Measurements from ENCODE around the gene OR4Q3. TPM values are rescaled to one million over a fixed set of nuclear protein-coding genes. Genes with fewer than 3 reads are reported as not detected.
"Not testable (repeated sequence)": the region's sequence is repeated elsewhere in the genome, so short reads cannot be mapped to it uniquely, and the experiment has no call there.

Gene OR4Q3
- total RNA-seq, 2 experiments from 2014 or later: not detected

DNA sequence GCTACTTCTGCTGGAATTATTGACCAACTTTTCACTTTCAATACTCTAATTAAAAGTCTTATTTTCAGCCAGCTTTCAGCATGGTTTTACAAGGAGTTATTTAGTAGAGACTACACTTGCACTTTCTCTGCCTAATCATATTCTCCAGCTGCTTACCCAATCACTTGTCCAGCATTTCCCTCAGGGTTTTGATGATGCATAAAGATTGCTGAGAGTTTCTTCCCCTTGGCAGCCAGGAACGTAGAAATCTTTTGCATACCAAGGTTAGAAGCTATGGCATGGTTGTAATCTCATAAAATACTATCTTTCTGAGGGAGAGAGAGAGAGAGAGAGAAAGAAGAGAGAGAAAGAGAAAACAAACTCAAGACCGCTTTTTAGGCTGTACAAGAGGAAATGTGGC lies 10.8 kb downstream of the OR4Q3 start:
- H3K27me3 ChIP-seq (ENCODE audit: control insufficient read depth in 1 of 2, insufficient read depth in 2 of 2, low read length in 2 of 2): no peaks in the 10 kb centered on the region
- no peak for ATAC-seq (ENCODE audit: poor library complexity)
- H3K4me1 ChIP-seq (ENCODE audit: insufficient read depth, low read length): no peaks in the 10 kb centered on the region
- no peaks in the 10 kb centered on the region for H3K36me3 Mint-ChIP-seq (ENCODE audit: low read depth)
- H3K4me3 Mint-ChIP-seq: no peak overlapping the region
- no peaks in the 10 kb centered on the region for H3K9me3 Mint-ChIP-seq
- no peak overlapping the region for H3K27ac Mint-ChIP-seq
- intact Hi-C loops (cut with DNase I, micrococcal nuclease): no loop called here
- ChIA-PET CTCF (no interaction called here), POLR2A (no interaction called here)
- H3K36me3 ChIP-seq (ENCODE audit: insufficient read depth, low read length): no peaks in the 10 kb centered on the region
- H3K4me1 Mint-ChIP-seq (ENCODE audit: low read depth): no peaks in the 10 kb centered on the region
- DNase-seq: no peak
- peaks cover 6% of the 10 kb centered on the region for H3K27me3 Mint-ChIP-seq
- TF ChIP-seq, protein P1, sequence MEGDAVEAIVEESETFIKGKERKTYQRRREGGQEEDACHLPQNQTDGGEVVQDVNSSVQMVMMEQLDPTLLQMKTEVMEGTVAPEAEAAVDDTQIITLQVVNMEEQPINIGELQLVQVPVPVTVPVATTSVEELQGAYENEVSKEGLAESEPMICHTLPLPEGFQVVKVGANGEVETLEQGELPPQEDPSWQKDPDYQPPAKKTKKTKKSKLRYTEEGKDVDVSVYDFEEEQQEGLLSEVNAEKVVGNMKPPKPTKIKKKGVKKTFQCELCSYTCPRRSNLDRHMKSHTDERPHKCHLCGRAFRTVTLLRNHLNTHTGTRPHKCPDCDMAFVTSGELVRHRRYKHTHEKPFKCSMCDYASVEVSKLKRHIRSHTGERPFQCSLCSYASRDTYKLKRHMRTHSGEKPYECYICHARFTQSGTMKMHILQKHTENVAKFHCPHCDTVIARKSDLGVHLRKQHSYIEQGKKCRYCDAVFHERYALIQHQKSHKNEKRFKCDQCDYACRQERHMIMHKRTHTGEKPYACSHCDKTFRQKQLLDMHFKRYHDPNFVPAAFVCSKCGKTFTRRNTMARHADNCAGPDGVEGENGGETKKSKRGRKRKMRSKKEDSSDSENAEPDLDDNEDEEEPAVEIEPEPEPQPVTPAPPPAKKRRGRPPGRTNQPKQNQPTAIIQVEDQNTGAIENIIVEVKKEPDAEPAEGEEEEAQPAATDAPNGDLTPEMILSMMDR (IDR thresholded peaks at IDR 0.05): no peak
- H3K4me3 ChIP-seq (ENCODE audit: low read length): no peak overlapping the region
- no peaks in the 10 kb centered on the region for H3K9me3 ChIP-seq (ENCODE audit: control insufficient read depth in 1 of 2, insufficient read depth in 1 of 2, low read length in 2 of 2)
- no peak overlapping the region for H3K27ac ChIP-seq (ENCODE audit: low read depth in 1 of 2, low read length in 2 of 2)

DNA sequence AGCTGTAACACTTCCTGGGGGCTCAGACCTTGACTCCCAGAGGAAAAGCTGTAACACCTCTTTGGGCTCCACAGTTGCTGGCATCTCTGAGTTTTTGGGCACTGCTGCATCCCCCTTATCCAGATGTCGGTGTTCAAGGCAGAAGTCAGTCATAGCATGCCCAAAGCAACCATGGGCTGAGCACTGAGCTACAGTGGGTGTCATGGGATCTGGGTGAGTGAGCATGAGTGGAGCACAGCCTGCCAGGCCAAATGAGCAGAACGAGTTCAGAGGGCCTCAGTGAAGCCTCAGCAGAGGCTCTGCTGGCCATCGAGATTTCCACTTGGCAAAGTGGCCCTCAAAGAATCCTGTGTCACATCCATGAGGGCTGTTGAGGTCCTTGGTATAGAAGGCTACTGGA lies 28.1 kb downstream of the OR4Q3 start:
- ATAC-seq (ENCODE audit: poor library complexity): not testable (repeated sequence)

DNA sequence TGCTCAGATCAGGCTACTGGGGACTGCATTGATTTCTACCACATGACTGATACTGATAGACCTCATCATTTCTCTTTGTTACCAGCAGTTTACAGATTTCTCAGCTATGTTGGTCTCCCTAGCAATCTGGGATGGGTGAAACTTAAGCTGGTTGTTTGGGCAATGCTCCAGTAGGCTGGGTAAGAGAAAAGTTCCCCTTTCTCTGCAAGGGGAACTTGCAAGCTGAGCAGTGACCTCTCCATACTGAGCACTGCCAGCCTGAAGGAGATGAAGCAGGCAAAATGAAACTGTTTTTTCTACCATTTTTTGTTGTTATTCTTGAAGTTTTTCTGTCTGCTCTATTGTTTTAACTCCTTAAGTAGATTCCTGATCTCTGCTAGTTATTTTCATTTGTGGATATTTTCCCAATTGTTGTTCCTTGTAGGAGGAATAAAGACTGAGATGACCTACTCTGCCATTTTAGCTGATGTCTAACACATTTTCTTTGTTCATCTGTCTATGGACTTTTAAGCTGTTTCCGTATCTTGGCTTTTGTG lies 28.6 kb downstream of the OR4Q3 start:
- H3K36me3 ChIP-seq (ENCODE audit: insufficient read depth, low read length): no peaks in the 10 kb centered on the region
- DNase-seq (no peak), ATAC-seq (ENCODE audit: poor library complexity) (no peak)
- H3K36me3 Mint-ChIP-seq (ENCODE audit: low read depth): no peaks in the 10 kb centered on the region
- peaks cover 18% of the 10 kb centered on the region for H3K27me3 Mint-ChIP-seq
- TF ChIP-seq, protein P1 (IDR thresholded peaks at IDR 0.05): no peak
- no peak overlapping the region for H3K4me3 Mint-ChIP-seq
- no peaks in the 10 kb centered on the region for H3K4me1 ChIP-seq (ENCODE audit: insufficient read depth, low read length)
- CTCF ChIA-PET: no interaction called here
- POLR2A ChIA-PET: no interaction called here
- no peak overlapping the region for H3K27ac Mint-ChIP-seq
- H3K27ac ChIP-seq (ENCODE audit: low read depth in 1 of 2, low read length in 2 of 2): no peak overlapping the region
- no peak overlapping the region for H3K4me3 ChIP-seq (ENCODE audit: low read length)
- H3K4me1 Mint-ChIP-seq (ENCODE audit: low read depth): no peaks in the 10 kb centered on the region
- H3K27me3 ChIP-seq (ENCODE audit: control insufficient read depth in 1 of 2, insufficient read depth in 2 of 2, low read length in 2 of 2): no peaks in the 10 kb centered on the region
- peaks cover 2% of the 10 kb centered on the region for H3K9me3 Mint-ChIP-seq
- peaks cover 10 to 11% of the 10 kb centered on the region in 2 experiments for H3K9me3 ChIP-seq (ENCODE audit: control insufficient read depth in 1 of 2, insufficient read depth in 1 of 2, low read length in 2 of 2)
- intact Hi-C loops (cut with DNase I, micrococcal nuclease): no loop called here

More for the DNA sequence above, 28.1 kb downstream of the OR4Q3 start:
- POLR2A ChIA-PET; H3K27me3 ChIP-seq (ENCODE audit: control insufficient read depth in 1 of 2, insufficient read depth in 2 of 2, low read length in 2 of 2); H3K4me3 ChIP-seq (ENCODE audit: low read length); H3K4me1 ChIP-seq (ENCODE audit: insufficient read depth, low read length); H3K4me1 Mint-ChIP-seq (ENCODE audit: low read depth); H3K27ac ChIP-seq (ENCODE audit: low read depth in 1 of 2, low read length in 2 of 2); H3K4me3 Mint-ChIP-seq; H3K36me3 ChIP-seq (ENCODE audit: insufficient read depth, low read length); H3K27ac Mint-ChIP-seq; CTCF ChIA-PET; H3K9me3 Mint-ChIP-seq; H3K36me3 Mint-ChIP-seq (ENCODE audit: low read depth); DNase-seq; intact Hi-C loops (cut with DNase I, micrococcal nuclease): not testable (repeated sequence)
- H3K9me3 ChIP-seq (ENCODE audit: control insufficient read depth in 1 of 2, insufficient read depth in 1 of 2, low read length in 2 of 2): peaks cover 10 to 11% of the 10 kb centered on the region in 2 experiments
- H3K27me3 Mint-ChIP-seq: peaks cover 18% of the 10 kb centered on the region

DNA sequence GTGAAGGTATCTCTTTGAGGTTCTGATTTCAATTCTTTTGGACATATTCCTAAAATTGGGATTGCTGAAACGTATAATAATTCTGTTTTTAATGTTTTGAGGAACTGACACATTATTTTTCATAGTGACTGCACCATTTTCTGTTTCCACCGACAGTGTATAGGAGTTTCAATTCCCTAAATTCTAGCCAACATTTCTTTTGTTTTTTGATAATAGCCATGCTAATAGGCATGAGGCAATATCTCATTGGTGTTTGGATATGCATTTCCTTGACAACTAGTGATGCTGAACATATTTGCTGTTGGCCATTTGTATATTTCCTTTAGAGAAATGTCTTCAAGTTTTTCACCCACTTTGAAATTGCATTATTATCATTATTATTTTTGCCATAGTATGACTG lies 29.1 kb downstream of the OR4Q3 start:
- H3K27ac Mint-ChIP-seq; H3K4me3 Mint-ChIP-seq; POLR2A ChIA-PET; H3K36me3 ChIP-seq (ENCODE audit: insufficient read depth, low read length); intact Hi-C loops (cut with DNase I, micrococcal nuclease); H3K9me3 Mint-ChIP-seq; H3K27ac ChIP-seq (ENCODE audit: low read depth in 1 of 2, low read length in 2 of 2); CTCF ChIA-PET; H3K27me3 ChIP-seq (ENCODE audit: control insufficient read depth in 1 of 2, insufficient read depth in 2 of 2, low read length in 2 of 2); H3K4me3 ChIP-seq (ENCODE audit: low read length); H3K4me1 ChIP-seq (ENCODE audit: insufficient read depth, low read length); ATAC-seq (ENCODE audit: poor library complexity); H3K36me3 Mint-ChIP-seq (ENCODE audit: low read depth); H3K4me1 Mint-ChIP-seq (ENCODE audit: low read depth): not testable (repeated sequence)
- H3K27me3 Mint-ChIP-seq: peaks cover 18% of the 10 kb centered on the region
- peaks cover 10 to 11% of the 10 kb centered on the region in 2 experiments for H3K9me3 ChIP-seq (ENCODE audit: control insufficient read depth in 1 of 2, insufficient read depth in 1 of 2, low read length in 2 of 2)
- DNase-seq: peak in 1 of 14 experiments; percentile 1

DNA sequence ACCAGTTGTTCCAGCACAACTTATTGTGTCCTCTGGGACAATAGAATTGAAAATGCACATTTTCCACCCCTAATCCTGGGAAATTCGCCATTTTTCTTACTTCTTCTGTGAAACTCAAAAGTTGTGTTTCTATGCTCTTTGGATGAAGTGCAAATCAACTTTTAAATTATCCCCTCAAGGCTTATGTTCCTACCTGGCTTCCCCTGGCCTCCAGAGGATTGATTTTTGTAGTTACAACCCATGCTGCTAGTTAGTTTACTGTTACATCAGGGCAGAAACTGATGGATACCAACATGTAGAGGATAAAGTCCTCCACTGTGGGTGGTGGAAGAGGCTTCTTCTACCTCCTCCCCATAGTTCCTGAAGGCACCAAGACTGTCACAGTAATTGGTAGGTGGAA lies 29.8 kb downstream of the OR4Q3 start, which contains the start of gene OR4M1:
OR4M1 (plus strand) TSS at position 301 of the 400 bp plus-strand sequence. CDS start 6,819 bp downstream, outside the sequence.
- ATAC-seq (ENCODE audit: poor library complexity); intact Hi-C loops (cut with DNase I, micrococcal nuclease); H3K4me3 Mint-ChIP-seq; POLR2A ChIA-PET; H3K4me1 Mint-ChIP-seq (ENCODE audit: low read depth); H3K27me3 ChIP-seq (ENCODE audit: control insufficient read depth in 1 of 2, insufficient read depth in 2 of 2, low read length in 2 of 2); H3K36me3 Mint-ChIP-seq (ENCODE audit: low read depth); H3K27ac ChIP-seq (ENCODE audit: low read depth in 1 of 2, low read length in 2 of 2); H3K27ac Mint-ChIP-seq; CTCF ChIA-PET; H3K36me3 ChIP-seq (ENCODE audit: insufficient read depth, low read length); H3K4me1 ChIP-seq (ENCODE audit: insufficient read depth, low read length); H3K9me3 Mint-ChIP-seq; DNase-seq; H3K4me3 ChIP-seq (ENCODE audit: low read length): not testable (repeated sequence)
- H3K9me3 ChIP-seq (ENCODE audit: control insufficient read depth in 1 of 2, insufficient read depth in 1 of 2, low read length in 2 of 2): peaks cover 10 to 11% of the 10 kb centered on the region in 2 experiments
- H3K27me3 Mint-ChIP-seq: peaks cover 18% of the 10 kb centered on the region
